SK-N-SH (cell line): Measurements from ENCODE around the gene ITSN1. TPM values are rescaled to one million over a fixed set of nuclear protein-coding genes. Genes with fewer than 3 reads are reported as not detected.

Experiments
- CTCF ChIA-PET: fragments of 300-600, 350-600 bp; formaldehyde crosslinking; extraction: SDS; loops from one replicate; lab custom pipeline; 2021; lab: Yijun Ruan, JAX
- POLR2A ChIA-PET: fragments of 350-600 bp; sonication (Branson Sonifier 250); formaldehyde crosslinking; extraction: SDS; loops from one replicate; lab custom pipeline; 2020; ENCODE audit warnings: antibody characterized with exemption, inconsistent platforms; lab: Yijun Ruan, JAX
- DNase-seq: peaks from one replicate; pipeline ENCODE4 v3.0.0; 2012
- H2AFZ ChIP-seq: fragments of 200-600 bp; sonication (generic); 2 replicates; pipeline ENCODE4 v1.8.1; 2016; ENCODE audit warnings: antibody characterized with exemption, mild to moderate bottlenecking, low read depth
- H3F3A ChIP-seq: fragments of 200-600 bp; sonication (generic); replicated peaks from 2 replicates; pipeline ENCODE3; 2016; ENCODE audit warnings: antibody characterized with exemption, mild to moderate bottlenecking; ENCODE audit not compliant: insufficient read depth
- H3K27ac ChIP-seq, 2 experiments: fragments of 200-500 bp in 1 of 2; fragments of 200-600 bp in 1 of 2; sonication (Bioruptor generic) in 1 of 2; sonication (generic), shearing (Covaris generic) in 1 of 2; 2 replicates each; pipeline versions ENCODE4 v1.5.1 to v1.6.1; 2014 to 2016; ENCODE audit warnings: low read depth in 2 of 2, inconsistent platforms in 1 of 2, low read length in 1 of 2, mild to moderate bottlenecking in 1 of 2, mixed read lengths in 1 of 2
- H3K27me3 ChIP-seq: fragments of 200-600 bp; sonication (generic), shearing (Covaris generic); 2 replicates; pipeline ENCODE4 v1.6.1; 2016; ENCODE audit warnings: mixed run types; ENCODE audit not compliant: insufficient read depth
- H3K36me3 ChIP-seq, 2 experiments: fragments of 200-500 bp in 1 of 2; fragments of 200-600 bp in 1 of 2; sonication (Bioruptor generic) in 1 of 2; sonication (generic) in 1 of 2; replicated peaks in 1 of 2; 2 replicates each; pipeline versions ENCODE3 to v1.5.1; 2014 to 2016; ENCODE audit warnings: low read length in 1 of 2, mild to moderate bottlenecking in 1 of 2; ENCODE audit not compliant: insufficient read depth in 2 of 2, control insufficient read depth in 1 of 2
- H3K4me1 ChIP-seq, 2 experiments: fragments of 200-500 bp in 1 of 2; fragments of 200-600 bp in 1 of 2; sonication (Bioruptor generic) in 1 of 2; sonication (generic), shearing (Covaris generic) in 1 of 2; 2 replicates each; pipeline versions ENCODE4 v1.5.1 to v1.6.1; 2014 to 2016; ENCODE audit warnings: low read depth in 1 of 2, low read length in 1 of 2, mixed run types in 1 of 2; ENCODE audit not compliant: insufficient read depth in 2 of 2, control insufficient read depth in 1 of 2
- H3K4me2 ChIP-seq: fragments of 200-600 bp; sonication (generic), shearing (Covaris generic); 2 replicates; pipeline ENCODE4 v1.6.1; 2017; ENCODE audit warnings: mixed run types
- H3K4me3 ChIP-seq, 2 experiments: fragments of 200-500 bp in 1 of 2; fragments of 200-600 bp in 1 of 2; sonication (Bioruptor generic) in 1 of 2; sonication (generic), shearing (Covaris generic) in 1 of 2; 2 replicates each; pipeline versions ENCODE4 v1.5.1 to v1.8.1; 2014 to 2016; ENCODE audit warnings: low read depth in 2 of 2, inconsistent platforms in 1 of 2, low read length in 1 of 2, mild to moderate bottlenecking in 1 of 2, mixed read lengths in 1 of 2, moderate library complexity in 1 of 2
- H3K79me2 ChIP-seq: fragments of 200-600 bp; sonication (generic); 2 replicates; pipeline ENCODE4 v1.8.1; 2017; ENCODE audit warnings: mild to moderate bottlenecking; ENCODE audit not compliant: insufficient read depth
- H3K9ac ChIP-seq: fragments of 200-600 bp; sonication (generic); 2 replicates; pipeline ENCODE4 v1.6.1; 2017; ENCODE audit warnings: mixed run types
- H3K9me2 ChIP-seq: fragments of 200-600 bp; sonication (generic); 2 replicates; pipeline ENCODE4 v1.6.1; 2017; ENCODE audit warnings: mixed run types
- H3K9me3 ChIP-seq: fragments of 200-600 bp; sonication (generic); 2 replicates; pipeline ENCODE4 v1.6.1; 2017; ENCODE audit warnings: mixed run types, mild to moderate bottlenecking, moderate library complexity
- H4K20me1 ChIP-seq: fragments of 200-600 bp; sonication (generic); 2 replicates; pipeline ENCODE4 v1.6.1; 2017; ENCODE audit warnings: mild to moderate bottlenecking, mixed run types; ENCODE audit not compliant: insufficient read depth
- FOSL2 ChIP-seq: IDR thresholded peaks from 2 replicates; pipeline ENCODE4 v1.4.0; 2012; ENCODE audit warnings: low read depth, mild to moderate bottlenecking, moderate library complexity, borderline replicate concordance
- FOXJ3 ChIP-seq: sonication (generic); formaldehyde crosslinking; IDR thresholded peaks from 2 replicates; pipeline ENCODE4 v1.5.1; 2020; ENCODE audit warnings: mild to moderate bottlenecking, missing genetic modification reagents
- FOXM1 ChIP-seq: IDR thresholded peaks from 2 replicates; pipeline ENCODE4 v1.4.0; 2012; ENCODE audit warnings: low read depth, mild to moderate bottlenecking
- GABPA ChIP-seq: IDR thresholded peaks from 2 replicates; pipeline ENCODE4 v1.4.0; 2012; ENCODE audit warnings: low read depth, mild to moderate bottlenecking
- GATA2 ChIP-seq: sonication (generic); formaldehyde crosslinking; IDR thresholded peaks from 2 replicates; pipeline ENCODE4 v1.5.0; 2020; ENCODE audit warnings: mild to moderate bottlenecking, missing genetic modification reagents
- JUND ChIP-seq: IDR thresholded peaks from 2 replicates; pipeline ENCODE4 v1.4.0; 2012
- POLR2AphosphoS5 ChIP-seq: IDR thresholded peaks from 2 replicates; pipeline ENCODE4 v1.6.1; 2012; ENCODE audit warnings: low read depth, low read length
- RFX5 ChIP-seq: IDR thresholded peaks from 2 replicates; pipeline ENCODE4 v1.6.1; 2012; ENCODE audit warnings: mild to moderate bottlenecking, improper control_type of control experiment, low read length
- SIN3A ChIP-seq: IDR thresholded peaks from 2 replicates; pipeline ENCODE4 v1.6.1; 2012; ENCODE audit warnings: low read depth, mild to moderate bottlenecking, low read length, moderate library complexity, borderline replicate concordance
- SMC3 ChIP-seq: IDR thresholded peaks from 2 replicates; pipeline ENCODE4 v1.6.1; 2012; ENCODE audit warnings: low read depth, low read length, improper control_type of control experiment
- TCF12 ChIP-seq: IDR thresholded peaks from 2 replicates; pipeline ENCODE4 v1.4.0; 2012
- WGBS: methylation state at CpG from one replicate; pipeline ENCODE4 v1.1.6; 2017; ENCODE audit warnings: low lambda C conversion rate; 5-methylcytosine and 5-hydroxymethylcytosine counted together
- polyA plus RNA-seq, 3 experiments: library from polyadenylated mRNA; depleted of rRNA; stranded (reverse); fragments of >200 nt; gene quantifications; 2 replicates each; pipeline ENCODE4 v1.2.3, GENCODE V29; 2012
- TF ChIP-seq, protein P1 (sequence below): fragments of 150-350 bp; IDR thresholded peaks from 2 replicates; pipeline ENCODE4 v1.6.1; 2016; ENCODE audit warnings: mild to moderate bottlenecking, low read depth, low read length
- TF ChIP-seq, protein P2 (sequence below): IDR thresholded peaks from 2 replicates; pipeline ENCODE4 v1.4.0; 2012; ENCODE audit warnings: low read depth
- TF ChIP-seq, protein P3 (sequence below): IDR thresholded peaks from 2 replicates; pipeline ENCODE4 v1.4.0; 2012; ENCODE audit warnings: low read depth, borderline replicate concordance
- TF ChIP-seq, protein P4 (sequence below): IDR thresholded peaks from 2 replicates; pipeline ENCODE4 v1.4.0; 2012; ENCODE audit warnings: low read depth, borderline replicate concordance

Gene ITSN1
- polyA plus RNA-seq, 1 of the 3 experiments (the other 2 are of a cell fraction), result 27.8 TPM

DNA sequence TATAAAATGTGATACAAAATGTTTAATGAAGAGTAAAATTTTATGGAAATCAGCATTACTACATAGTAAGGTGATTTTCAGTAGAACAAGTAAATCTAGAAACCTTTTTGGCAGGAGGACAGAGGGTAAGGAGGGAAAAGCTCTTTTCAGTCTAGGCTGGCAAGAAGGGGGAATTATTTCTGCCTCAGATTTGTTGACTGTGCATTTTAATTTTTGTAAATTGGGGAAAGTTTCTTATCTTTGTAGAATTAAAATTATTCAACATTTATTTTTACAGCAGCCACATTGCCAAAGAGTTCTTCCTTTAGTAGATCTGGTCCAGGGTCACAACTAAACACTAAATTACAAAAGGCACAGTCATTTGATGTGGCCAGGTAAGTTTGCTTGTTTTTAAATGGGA is 109.2 kb downstream of the ITSN1 start (continued):
- TF ChIP-seq GATA2 (CRISPR knock-in tag) (no peak), FOXM1 (no peak), TCF12 (no peak), FOXJ3 (CRISPR knock-in tag) (no peak), SMC3 (no peak)
- TF ChIP-seq, protein P1, sequence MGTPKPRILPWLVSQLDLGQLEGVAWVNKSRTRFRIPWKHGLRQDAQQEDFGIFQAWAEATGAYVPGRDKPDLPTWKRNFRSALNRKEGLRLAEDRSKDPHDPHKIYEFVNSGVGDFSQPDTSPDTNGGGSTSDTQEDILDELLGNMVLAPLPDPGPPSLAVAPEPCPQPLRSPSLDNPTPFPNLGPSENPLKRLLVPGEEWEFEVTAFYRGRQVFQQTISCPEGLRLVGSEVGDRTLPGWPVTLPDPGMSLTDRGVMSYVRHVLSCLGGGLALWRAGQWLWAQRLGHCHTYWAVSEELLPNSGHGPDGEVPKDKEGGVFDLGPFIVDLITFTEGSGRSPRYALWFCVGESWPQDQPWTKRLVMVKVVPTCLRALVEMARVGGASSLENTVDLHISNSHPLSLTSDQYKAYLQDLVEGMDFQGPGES, result no peak
- TF ChIP-seq, protein P2, sequence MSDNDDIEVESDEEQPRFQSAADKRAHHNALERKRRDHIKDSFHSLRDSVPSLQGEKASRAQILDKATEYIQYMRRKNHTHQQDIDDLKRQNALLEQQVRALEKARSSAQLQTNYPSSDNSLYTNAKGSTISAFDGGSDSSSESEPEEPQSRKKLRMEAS, result no peak

DNA sequence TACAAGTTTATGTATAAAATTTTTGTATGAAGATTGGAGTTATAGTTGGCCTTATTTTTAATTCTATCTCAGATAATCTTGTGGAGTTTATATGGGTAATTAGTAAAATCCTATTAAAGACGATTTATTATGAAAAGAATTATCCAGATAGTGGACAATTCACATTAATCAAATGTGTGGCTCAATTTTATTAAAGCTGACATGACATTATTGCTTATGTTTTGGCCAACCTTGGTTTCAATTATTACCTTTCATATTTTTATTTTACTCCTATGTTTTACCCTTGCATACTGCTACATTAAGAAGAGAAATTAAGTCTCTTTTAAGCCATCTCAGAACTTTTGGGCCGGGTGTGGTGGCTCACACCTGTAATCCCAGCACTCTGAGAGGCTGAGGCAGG is 110.0 kb downstream of the ITSN1 start:
- Histone ChIP-seq H2AFZ (no peak overlapping the region), H3K9me2 (no peaks in the 10 kb centered on the region), H3K9ac (no peak overlapping the region), H3K4me1 (no peaks in the 10 kb centered on the region; a peak in 1 of 4 replicates), H3K27ac (no peak overlapping the region), H3K79me2 (no peaks in the 10 kb centered on the region), H3K4me2 (no peak overlapping the region), H3K36me3 (peaks cover 10 to 27% of the 10 kb centered on the region in 2 experiments), H3K27me3 (no peaks in the 10 kb centered on the region), H3K4me3 (no peak overlapping the region), H3K9me3 (peaks cover 5% of the 10 kb centered on the region; the same call in 1 of the 2 replicates), H3F3A (no peaks in the 10 kb centered on the region), H4K20me1 (no peaks in the 10 kb centered on the region)
- ChIA-PET POLR2A (no interaction called here), CTCF (no interaction called here)
- no peak for DNase-seq
- no peak for TF ChIP-seq POLR2AphosphoS5
- no peak for TF ChIP-seq SMC3
- TF ChIP-seq SIN3A, result no peak
- TF ChIP-seq, protein P2, result no peak
- TF ChIP-seq, protein P3, sequence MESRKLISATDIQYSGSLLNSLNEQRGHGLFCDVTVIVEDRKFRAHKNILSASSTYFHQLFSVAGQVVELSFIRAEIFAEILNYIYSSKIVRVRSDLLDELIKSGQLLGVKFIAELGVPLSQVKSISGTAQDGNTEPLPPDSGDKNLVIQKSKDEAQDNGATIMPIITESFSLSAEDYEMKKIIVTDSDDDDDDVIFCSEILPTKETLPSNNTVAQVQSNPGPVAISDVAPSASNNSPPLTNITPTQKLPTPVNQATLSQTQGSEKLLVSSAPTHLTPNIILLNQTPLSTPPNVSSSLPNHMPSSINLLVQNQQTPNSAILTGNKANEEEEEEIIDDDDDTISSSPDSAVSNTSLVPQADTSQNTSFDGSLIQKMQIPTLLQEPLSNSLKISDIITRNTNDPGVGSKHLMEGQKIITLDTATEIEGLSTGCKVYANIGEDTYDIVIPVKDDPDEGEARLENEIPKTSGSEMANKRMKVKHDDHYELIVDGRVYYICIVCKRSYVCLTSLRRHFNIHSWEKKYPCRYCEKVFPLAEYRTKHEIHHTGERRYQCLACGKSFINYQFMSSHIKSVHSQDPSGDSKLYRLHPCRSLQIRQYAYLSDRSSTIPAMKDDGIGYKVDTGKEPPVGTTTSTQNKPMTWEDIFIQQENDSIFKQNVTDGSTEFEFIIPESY, result no peak
- no peak for TF ChIP-seq FOSL2
- no peak for TF ChIP-seq RFX5
- 87% methylated on average over 2 of the region's 2 CpGs for WGBS

DNA sequence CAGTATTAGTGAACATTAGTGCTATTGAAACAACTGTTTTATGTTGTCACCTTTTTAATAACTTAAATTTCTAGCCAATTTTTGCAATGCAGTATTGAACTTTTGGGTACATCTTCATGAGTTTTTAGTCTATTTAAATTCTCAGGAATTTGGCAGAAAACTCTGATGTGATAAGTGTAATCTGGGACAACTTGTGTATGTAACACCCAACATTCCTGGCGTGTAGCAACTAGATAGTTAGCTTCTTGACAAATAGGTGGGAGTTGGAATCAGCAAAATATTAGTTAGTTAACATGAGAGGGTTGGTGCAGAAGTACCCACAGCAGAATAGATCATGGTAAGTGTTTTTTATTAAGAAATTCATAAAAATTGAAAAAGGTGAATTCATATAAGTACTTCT is 111.6 kb downstream of the ITSN1 start:
- Histone ChIP-seq H3K9ac (no peak overlapping the region), H3F3A (peaks cover 5% of the 10 kb centered on the region), H3K9me3 (no peaks in the 10 kb centered on the region), H3K27me3 (no peaks in the 10 kb centered on the region), H3K36me3 (peaks cover 10 to 25% of the 10 kb centered on the region in 2 experiments), H2AFZ (no peak overlapping the region), H3K4me3 (no peak overlapping the region), H4K20me1 (no peaks in the 10 kb centered on the region)
- CTCF ChIA-PET, result no interaction called here
- TF ChIP-seq RFX5 (no peak), SIN3A (no peak), GATA2 (CRISPR knock-in tag) (no peak), GABPA (no peak), JUND (no peak)
- TF ChIP-seq, protein P4, sequence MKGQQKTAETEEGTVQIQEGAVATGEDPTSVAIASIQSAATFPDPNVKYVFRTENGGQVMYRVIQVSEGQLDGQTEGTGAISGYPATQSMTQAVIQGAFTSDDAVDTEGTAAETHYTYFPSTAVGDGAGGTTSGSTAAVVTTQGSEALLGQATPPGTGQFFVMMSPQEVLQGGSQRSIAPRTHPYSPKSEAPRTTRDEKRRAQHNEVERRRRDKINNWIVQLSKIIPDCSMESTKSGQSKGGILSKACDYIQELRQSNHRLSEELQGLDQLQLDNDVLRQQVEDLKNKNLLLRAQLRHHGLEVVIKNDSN, result no peak
- TF ChIP-seq, all 33 proteins: peak for 0
- H3K79me2 ChIP-seq, result no peaks in the 10 kb centered on the region
- 96% methylated on average over 1 of the region's 1 CpG for WGBS
- no peak overlapping the region for H3K27ac ChIP-seq
- no peak for DNase-seq
- no peaks in the 10 kb centered on the region for H3K9me2 ChIP-seq
- H3K4me2 ChIP-seq, result no peak overlapping the region
- POLR2A ChIA-PET, result no interaction called here
- H3K4me1 ChIP-seq, result no peaks in the 10 kb centered on the region; a peak in 1 of 4 replicates
